HFFc6 (cell line): Measurements from ENCODE around the gene SCARB1. TPM values are rescaled to one million over a fixed set of nuclear protein-coding genes. Genes with fewer than 3 reads are reported as not detected.

Experiments
- DNase-seq: peaks from one replicate; pipeline ENCODE4 v3.0.0-alpha.2; 2018
- H3K27ac Mint-ChIP-seq: 2 replicates; pipeline ENCODE4 v1.8.0; 2020; ENCODE audit warnings: mild to moderate bottlenecking, mixed read lengths
- H3K27me3 Mint-ChIP-seq: 2 replicates; pipeline ENCODE4 v1.8.0; 2021; ENCODE audit warnings: mild to moderate bottlenecking, moderate library complexity, mixed read lengths; ENCODE audit not compliant: insufficient read depth
- H3K36me3 Mint-ChIP-seq: 2 replicates; pipeline ENCODE4 v1.8.0; 2021; ENCODE audit warnings: low read depth, mixed read lengths
- H3K4me1 Mint-ChIP-seq: 2 replicates; pipeline ENCODE4 v1.8.0; 2020; ENCODE audit warnings: low read depth, mixed read lengths
- H3K4me3 Mint-ChIP-seq: 2 replicates; pipeline ENCODE4 v1.8.0; 2020; ENCODE audit warnings: mild to moderate bottlenecking, moderate library complexity, mixed read lengths
- H3K9me3 Mint-ChIP-seq: 2 replicates; pipeline ENCODE4 v1.8.0; 2020; ENCODE audit warnings: mild to moderate bottlenecking, mixed read lengths
- CTCF ChIP-seq: fragments of 200-600 bp; sonication (generic); IDR thresholded peaks from 2 replicates; pipeline ENCODE4 v1.5.0; 2021; ENCODE audit warnings: antibody characterized with exemption, mild to moderate bottlenecking
- total RNA-seq, 6 experiments: library from RNA; stranded (reverse); fragmentation: NEBNext Ultra II Directional; extraction: Animal tissue kit (Norgen Biotek cat#: 25700); gene quantifications; 2 replicates in 1 of 6; 3 replicates in 5 of 6; pipeline ENCODE4 v1.2.3, GENCODE V29; 2021

The SCARB1 gene
- total RNA-seq, 6 experiments from 2014 or later: 34.8 to 46.3 (median 36.8) TPM

- Mint-ChIP-seq H3K27ac (no peak overlapping the region), H3K4me1 (peaks cover 6% of the 10 kb centered on the region), H3K27me3 (peaks cover 8% of the 10 kb centered on the region), H3K9me3 (no peaks in the 10 kb centered on the region), H3K36me3 (no peaks in the 10 kb centered on the region), H3K4me3 (no peak overlapping the region)
- DNase-seq: no peak
- TF ChIP-seq CTCF: no peak
Observed at GRCh38 chr12:124872068-124872719, 8.5 kb upstream of the SCARB1 start.

GRCh38 chr12:124871297-124871696 lies 7.6 kb upstream of the SCARB1 start:
- no peaks in the 10 kb centered on the region for H3K9me3 Mint-ChIP-seq
- no peaks in the 10 kb centered on the region for H3K36me3 Mint-ChIP-seq
- H3K27ac Mint-ChIP-seq: no peak overlapping the region
- H3K27me3 Mint-ChIP-seq: peaks cover 8% of the 10 kb centered on the region
- peaks cover 12% of the 10 kb centered on the region for H3K4me1 Mint-ChIP-seq
- no peak for DNase-seq
- no peak overlapping the region for H3K4me3 Mint-ChIP-seq
- no peak for TF ChIP-seq CTCF

GRCh38 chr12:124870515-124870914 lies 6.9 kb upstream of the SCARB1 start:
- no peak overlapping the region for H3K4me3 Mint-ChIP-seq
- H3K27ac Mint-ChIP-seq: no peak overlapping the region
- H3K9me3 Mint-ChIP-seq: no peaks in the 10 kb centered on the region
- no peak for TF ChIP-seq CTCF
- peaks cover 8% of the 10 kb centered on the region for H3K27me3 Mint-ChIP-seq
- H3K36me3 Mint-ChIP-seq: no peaks in the 10 kb centered on the region
- H3K4me1 Mint-ChIP-seq: peaks cover 12% of the 10 kb centered on the region
- no peak for DNase-seq

- no peak overlapping the region for H3K27ac Mint-ChIP-seq
- H3K4me1 Mint-ChIP-seq: peaks cover 12% of the 10 kb centered on the region
- TF ChIP-seq CTCF: no peak
- no peak for DNase-seq
- H3K36me3 Mint-ChIP-seq: no peaks in the 10 kb centered on the region
- no peak overlapping the region for H3K4me3 Mint-ChIP-seq
- no peaks in the 10 kb centered on the region for H3K9me3 Mint-ChIP-seq
- H3K27me3 Mint-ChIP-seq: peaks cover 8% of the 10 kb centered on the region
Observed at GRCh38 chr12:124869059-124869665, 5.5 kb upstream of the SCARB1 start.

GRCh38 chr12:124868252-124869058 lies 4.8 kb upstream of the SCARB1 start:
- H3K4me3 Mint-ChIP-seq: no peak overlapping the region
- peaks cover 12% of the 10 kb centered on the region for H3K4me1 Mint-ChIP-seq
- H3K36me3 Mint-ChIP-seq: no peaks in the 10 kb centered on the region
- H3K27ac Mint-ChIP-seq: no peak overlapping the region
- H3K27me3 Mint-ChIP-seq: peaks cover 8% of the 10 kb centered on the region
- no peak for DNase-seq
- H3K9me3 Mint-ChIP-seq: no peaks in the 10 kb centered on the region
- TF ChIP-seq CTCF: no peak
